HepG2 (cell line): ENCODE data around the gene SHANK2. TPM values are rescaled to one million over a fixed set of nuclear protein-coding genes. Genes with fewer than 3 reads are reported as not detected.
A peak's percentile ranks its signal among the peaks of the same experiment; 100 is the strongest.

Source experiments
- AHR ChIP-seq: IDR thresholded peaks from 2 replicates; pipeline ENCODE4 v1.6.1; 2018; ENCODE audit warnings: missing genetic modification reagents, missing compliant biosample characterization
- ATM ChIP-seq: fragments of 450-650 bp; IDR thresholded peaks from 2 replicates; pipeline ENCODE4 v1.7.1; 2017; ENCODE audit warnings: mild to moderate bottlenecking, borderline replicate concordance
- CSRNP2 ChIP-seq: sonication (generic); formaldehyde crosslinking; conservative IDR thresholded peaks from 2 replicates; pipeline ENCODE4 v1.8.0; 2022; ENCODE audit warnings: low read depth, missing genetic modification reagents
- ELF3 ChIP-seq: IDR thresholded peaks from 2 replicates; pipeline ENCODE4 v1.6.1; 2016; ENCODE audit warnings: missing genetic modification reagents, missing compliant biosample characterization
- ETV6 ChIP-seq: sonication (generic); formaldehyde crosslinking; conservative IDR thresholded peaks from 2 replicates; pipeline ENCODE4 v1.4.0; 2020; ENCODE audit warnings: missing genetic modification reagents
- GZF1 ChIP-seq: sonication (generic); formaldehyde crosslinking; IDR thresholded peaks from 2 replicates; pipeline ENCODE4 v1.5.1; 2020; ENCODE audit warnings: mild to moderate bottlenecking, missing genetic modification reagents
- IKZF4 ChIP-seq: sonication (generic); formaldehyde crosslinking; IDR thresholded peaks from 2 replicates; pipeline ENCODE4 v1.5.1; 2020; ENCODE audit warnings: borderline replicate concordance, mild to moderate bottlenecking, low read depth, missing genetic modification reagents; ENCODE audit errors: not compliant biosample characterization
- MAFK ChIP-seq, 2 experiments: IDR thresholded peaks in 1 of 2; conservative IDR thresholded peaks in 1 of 2; 2 replicates each; pipeline ENCODE4 v1.6.1; 2011; ENCODE audit warnings: improper control_type of control experiment in 2 of 2, low read length in 2 of 2
- POLR2A ChIP-seq, 2 experiments: IDR thresholded peaks; 2 replicates each; pipeline ENCODE4 v1.6.1; 2011; ENCODE audit warnings: low read depth in 2 of 2, low read length in 2 of 2, mild to moderate bottlenecking in 1 of 2, moderate library complexity in 1 of 2; ENCODE audit not compliant: insufficient read depth in 1 of 2
- PREB ChIP-seq: sonication (generic); formaldehyde crosslinking; IDR thresholded peaks from 2 replicates; pipeline ENCODE4 v1.4.0; 2020; ENCODE audit warnings: missing genetic modification reagents
- RFX1 ChIP-seq: fragments of 450-650 bp; IDR thresholded peaks from 2 replicates; pipeline ENCODE4 v1.6.1; 2017
- ZNF318 ChIP-seq: sonication (generic); formaldehyde crosslinking; IDR thresholded peaks from 2 replicates; pipeline ENCODE4 v1.4.0; 2020; ENCODE audit warnings: mild to moderate bottlenecking, missing genetic modification reagents
- ZNF572 ChIP-seq: sonication (generic); formaldehyde crosslinking; IDR thresholded peaks from 2 replicates; pipeline ENCODE4 v1.5.1; 2020; ENCODE audit warnings: mild to moderate bottlenecking, missing genetic modification reagents
- ZNF703 ChIP-seq: sonication (generic); formaldehyde crosslinking; IDR thresholded peaks from 2 replicates; pipeline ENCODE4 v1.5.1; 2020; ENCODE audit warnings: missing genetic modification reagents, mild to moderate bottlenecking, moderate library complexity, borderline replicate concordance
- ZNF781 ChIP-seq: sonication (generic); formaldehyde crosslinking; IDR thresholded peaks from 2 replicates; pipeline ENCODE4 v1.5.1; 2020; ENCODE audit warnings: borderline replicate concordance, mild to moderate bottlenecking, missing genetic modification reagents; ENCODE audit errors: not compliant biosample characterization
- ZSCAN25 ChIP-seq: sonication (generic); formaldehyde crosslinking; IDR thresholded peaks from 2 replicates; pipeline ENCODE4 v1.8.0; 2022; ENCODE audit warnings: mild to moderate bottlenecking, missing genetic modification reagents
- ZSCAN5A ChIP-seq: sonication (generic); formaldehyde crosslinking; IDR thresholded peaks from 2 replicates; pipeline ENCODE4 v1.8.0; 2022; ENCODE audit warnings: mild to moderate bottlenecking, missing genetic modification reagents, borderline replicate concordance
- polyA plus RNA-seq, 8 experiments: library from polyadenylated mRNA; depleted of rRNA in 3 of 8; stranded (reverse) in 7 of 8; unstranded in 1 of 8; fragments of >200 nt; fragmentation: Illumina TruSeq in 4 of 8; extraction: Trizol in 4 of 8; gene quantifications; 2 replicates each; pipeline versions ENCODE4 v1.2.1 to v1.2.3, GENCODE V29; 2011 to 2016; ENCODE audit warnings: low read depth in 4 of 8, missing spikeins in 1 of 8, mixed read lengths in 1 of 8; ENCODE audit not compliant: insufficient read depth in 1 of 8
- total RNA-seq, 5 experiments: library from RNA; depleted of rRNA; stranded (reverse); fragments of >200 nt; fragmentation: Illumina TruSeq; extraction: Trizol; gene quantifications; 2 replicates each; pipeline ENCODE4 v1.2.3, GENCODE V29; 2016; ENCODE audit warnings: low read depth in 1 of 5

SHANK2 gene
- total and polyA plus RNA-seq, 2 of the 13 experiments (the other 11 are each of a cell fraction or from before 2014, with no cell fraction given), result 10.2 to 13.0 TPM

GRCh38 chr11:71240865-71241691 lies 11.3 kb downstream of the SHANK2 start (continued):
- TF ChIP-seq ZNF318 (CRISPR knock-in tag), result no peak
- no peak for TF ChIP-seq ZNF572 (CRISPR knock-in tag)
- TF ChIP-seq ZSCAN25 (CRISPR knock-in tag), result no peak
- no peak for TF ChIP-seq CSRNP2 (CRISPR knock-in tag)
- TF ChIP-seq POLR2A (IDR thresholded peaks at IDR 0.05; ENCODE audit: insufficient read depth in 1 of 2, low read depth in 2 of 2, low read length in 2 of 2), result peak in 1 of 2 experiments; percentile 41; a peak in 1 of 4 replicates
- no peak for TF ChIP-seq ZNF781 (CRISPR knock-in tag)
- no peak for TF ChIP-seq GZF1 (CRISPR knock-in tag)
- no peak for TF ChIP-seq PREB (CRISPR knock-in tag)
- no peak for TF ChIP-seq RFX1
- TF ChIP-seq ATM, result no peak
- peak; percentile 91 for TF ChIP-seq ELF3 (CRISPR knock-in tag)
- 0 out of 2 replicates have a peak, but pooled peaks have one; percentile 45 for TF ChIP-seq ZSCAN5A (CRISPR knock-in tag)
- no peak for TF ChIP-seq ETV6 (CRISPR knock-in tag)
- no peak for TF ChIP-seq ZNF703 (CRISPR knock-in tag)
- no peak for TF ChIP-seq MAFK (conservative IDR thresholded peaks at IDR 0.05 in 1 of 2, IDR thresholded peaks at IDR 0.05 in 1 of 2; ENCODE audit: low read length in 2 of 2)
- TF ChIP-seq IKZF4, result no peak
- no peak for TF ChIP-seq AHR (CRISPR knock-in tag)
